Osteocyte (in vitro differentiated cells): ENCODE data around the gene NOS3. TPM values are rescaled to one million over a fixed set of nuclear protein-coding genes. Genes with fewer than 3 reads are reported as not detected.

Experiments
- DNase-seq: peaks from one replicate; pipeline ENCODE4 v3.0.0; 2021; ENCODE audit warnings: mixed read lengths; ENCODE audit not compliant: unreplicated experiment; ENCODE audit errors: extremely low spot score
- H3K27ac Mint-ChIP-seq: one replicate; pipeline ENCODE4 v1.8.0; 2021; ENCODE audit warnings: mild to moderate bottlenecking, mixed read lengths; ENCODE audit not compliant: unreplicated experiment
- H3K27me3 Mint-ChIP-seq: one replicate; pipeline ENCODE4 v1.8.0; 2021; ENCODE audit warnings: mixed read lengths; ENCODE audit not compliant: unreplicated experiment
- H3K36me3 Mint-ChIP-seq: one replicate; pipeline ENCODE4 v1.8.0; 2021; ENCODE audit warnings: mixed read lengths; ENCODE audit not compliant: unreplicated experiment
- H3K4me1 Mint-ChIP-seq: one replicate; pipeline ENCODE4 v1.8.0; 2021; ENCODE audit warnings: mixed read lengths; ENCODE audit not compliant: unreplicated experiment
- H3K4me3 Mint-ChIP-seq: one replicate; pipeline ENCODE4 v1.8.0; 2021; ENCODE audit warnings: mild to moderate bottlenecking, moderate library complexity, mixed read lengths; ENCODE audit not compliant: unreplicated experiment
- H3K9me3 Mint-ChIP-seq: one replicate; pipeline ENCODE4 v1.8.0; 2021; ENCODE audit warnings: mixed read lengths; ENCODE audit not compliant: unreplicated experiment
- CTCF ChIP-seq: fragments of 200-600 bp; sonication (generic); IDR thresholded peaks from 2 replicates; pipeline ENCODE4 v1.5.0; 2021; ENCODE audit warnings: antibody characterized with exemption, mild to moderate bottlenecking, moderate library complexity
- total RNA-seq: library from RNA; stranded (reverse); gene quantifications from 2 replicates; pipeline ENCODE4 v1.2.1, GENCODE V29; 2021

Gene NOS3
- total RNA-seq, 1 donor from 2014 or later, result 0.73 TPM

- no peaks in the 10 kb centered on the region for H3K36me3 Mint-ChIP-seq
- H3K27me3 Mint-ChIP-seq, result peaks cover 27% of the 10 kb centered on the region
- DNase-seq, result no peak
- peak; percentile 18 for TF ChIP-seq CTCF
- no peak overlapping the region for H3K4me3 Mint-ChIP-seq
- H3K27ac Mint-ChIP-seq, result no peak overlapping the region
- peaks cover 29% of the 10 kb centered on the region for H3K4me1 Mint-ChIP-seq
- H3K9me3 Mint-ChIP-seq, result no peaks in the 10 kb centered on the region
These were observed 24.8 kb upstream of the NOS3 start for GRCh38 chr7:150966002-150966401.

GRCh38 chr7:150967349-150967748 lies 23.5 kb upstream of the NOS3 start:
- no peak for TF ChIP-seq CTCF
- H3K27ac Mint-ChIP-seq, result no peak overlapping the region
- H3K4me1 Mint-ChIP-seq, result peaks cover 21% of the 10 kb centered on the region
- DNase-seq, result no peak
- H3K36me3 Mint-ChIP-seq, result no peaks in the 10 kb centered on the region
- H3K27me3 Mint-ChIP-seq, result peaks cover 31% of the 10 kb centered on the region
- H3K9me3 Mint-ChIP-seq, result no peaks in the 10 kb centered on the region
- H3K4me3 Mint-ChIP-seq, result no peak overlapping the region

GRCh38 chr7:150968056-150968733 lies 22.6 kb upstream of the NOS3 start:
- H3K27me3 Mint-ChIP-seq, result peaks cover 35% of the 10 kb centered on the region
- H3K9me3 Mint-ChIP-seq, result no peaks in the 10 kb centered on the region
- H3K36me3 Mint-ChIP-seq, result no peaks in the 10 kb centered on the region
- no peak overlapping the region for H3K4me3 Mint-ChIP-seq
- TF ChIP-seq CTCF, result no peak
- H3K4me1 Mint-ChIP-seq, result peaks cover 15% of the 10 kb centered on the region
- DNase-seq, result no peak
- no peak overlapping the region for H3K27ac Mint-ChIP-seq

- H3K36me3 Mint-ChIP-seq, result no peaks in the 10 kb centered on the region
- H3K27ac Mint-ChIP-seq, result no peak overlapping the region
- no peaks in the 10 kb centered on the region for H3K9me3 Mint-ChIP-seq
- peaks cover 15% of the 10 kb centered on the region for H3K4me1 Mint-ChIP-seq
- no peak overlapping the region for H3K4me3 Mint-ChIP-seq
- TF ChIP-seq CTCF, result no peak
- no peak for DNase-seq
- H3K27me3 Mint-ChIP-seq, result peaks cover 35% of the 10 kb centered on the region
These were observed 22.0 kb upstream of the NOS3 start for GRCh38 chr7:150968734-150969372.

GRCh38 chr7:150969475-150969874 lies 21.3 kb upstream of the NOS3 start:
- H3K36me3 Mint-ChIP-seq, result no peaks in the 10 kb centered on the region
- no peaks in the 10 kb centered on the region for H3K9me3 Mint-ChIP-seq
- no peak for DNase-seq
- H3K27me3 Mint-ChIP-seq, result peaks cover 35% of the 10 kb centered on the region
- no peak overlapping the region for H3K27ac Mint-ChIP-seq
- TF ChIP-seq CTCF, result no peak
- peaks cover 13% of the 10 kb centered on the region for H3K4me1 Mint-ChIP-seq
- H3K4me3 Mint-ChIP-seq, result no peak overlapping the region
